ENCODE results near the gene EYS.

- TF ChIP-seq RCOR1 (IDR thresholded peaks at IDR 0.05; ENCODE audit: borderline replicate concordance in 1 of 2, low read depth in 2 of 2, low read length in 2 of 2) (no peak), USF1 (CRISPR knock-in tag; IDR thresholded peaks at IDR 0.05) (no peak), FOXA1 (IDR thresholded peaks at IDR 0.05; ENCODE audit: borderline replicate concordance) (no peak)
Observed at GRCh38 chr6:65004283-65004682, 702.7 kb downstream of the EYS start.
